Sigmoid colon (tissue), 3 donors: ENCODE data around the gene LAMP1.

Experiments used
- POLR2A ChIP-seq, 2 donors: fragments of 450-650 bp; IDR thresholded peaks; one replicate each; pipeline ENCODE4 v1.6.1; 2016; ENCODE audit warnings: antibody characterized with exemption in 2 of 2, mild to moderate bottlenecking in 2 of 2, moderate library complexity in 2 of 2
- TF ChIP-seq, protein P1 (sequence below), 4 experiments: fragments of 450-650 bp in 3 of 4; fragments of 200-600 bp in 1 of 4; IDR thresholded peaks; one replicate each; pipeline ENCODE4 v1.5.1; 2016 to 2019; ENCODE audit warnings: antibody characterized with exemption in 4 of 4, mild to moderate bottlenecking in 3 of 4, moderate library complexity in 2 of 4

DNA sequence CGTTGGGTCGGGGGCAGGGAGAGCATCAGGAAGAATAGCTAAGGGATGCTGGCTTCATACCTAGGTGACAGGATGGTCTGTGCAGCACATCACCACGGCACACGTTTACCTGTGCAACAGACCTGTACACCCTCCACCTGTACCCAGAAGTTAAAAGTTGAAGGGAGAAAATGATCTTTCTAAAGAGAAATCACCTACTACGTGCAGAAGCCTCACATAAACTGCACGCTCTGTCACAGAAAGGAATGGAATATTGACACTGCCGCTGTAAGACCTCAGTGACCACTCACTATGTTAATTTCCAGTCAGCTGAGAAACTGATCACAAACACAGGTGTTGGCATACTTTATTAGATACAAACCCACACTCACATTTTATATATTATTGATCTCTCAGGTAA, 26.8 kb downstream of the LAMP1 start:
- TF ChIP-seq, protein P1, sequence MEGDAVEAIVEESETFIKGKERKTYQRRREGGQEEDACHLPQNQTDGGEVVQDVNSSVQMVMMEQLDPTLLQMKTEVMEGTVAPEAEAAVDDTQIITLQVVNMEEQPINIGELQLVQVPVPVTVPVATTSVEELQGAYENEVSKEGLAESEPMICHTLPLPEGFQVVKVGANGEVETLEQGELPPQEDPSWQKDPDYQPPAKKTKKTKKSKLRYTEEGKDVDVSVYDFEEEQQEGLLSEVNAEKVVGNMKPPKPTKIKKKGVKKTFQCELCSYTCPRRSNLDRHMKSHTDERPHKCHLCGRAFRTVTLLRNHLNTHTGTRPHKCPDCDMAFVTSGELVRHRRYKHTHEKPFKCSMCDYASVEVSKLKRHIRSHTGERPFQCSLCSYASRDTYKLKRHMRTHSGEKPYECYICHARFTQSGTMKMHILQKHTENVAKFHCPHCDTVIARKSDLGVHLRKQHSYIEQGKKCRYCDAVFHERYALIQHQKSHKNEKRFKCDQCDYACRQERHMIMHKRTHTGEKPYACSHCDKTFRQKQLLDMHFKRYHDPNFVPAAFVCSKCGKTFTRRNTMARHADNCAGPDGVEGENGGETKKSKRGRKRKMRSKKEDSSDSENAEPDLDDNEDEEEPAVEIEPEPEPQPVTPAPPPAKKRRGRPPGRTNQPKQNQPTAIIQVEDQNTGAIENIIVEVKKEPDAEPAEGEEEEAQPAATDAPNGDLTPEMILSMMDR (IDR thresholded peaks at IDR 0.05), result no peak
- TF ChIP-seq POLR2A (IDR thresholded peaks at IDR 0.05), result no peak
